DND-41 (cell line): ENCODE results near the gene ZNF780B.

Experiments
- ATAC-seq: fragments of 200-7000 bp; cut with Tn5 transposase; 3 replicates; pipeline ENCODE4 v1.9.1; 2021; ENCODE audit warnings: low read depth; ENCODE audit not compliant: insufficient read depth
- DNase-seq: peaks from one replicate; pipeline ENCODE4 v3.0.0-alpha.2; 2020
- H2AFZ ChIP-seq: 2 replicates; pipeline ENCODE4 v1.6.0; 2012; ENCODE audit warnings: low read depth, low read length
- H3K27ac ChIP-seq: 2 replicates; pipeline ENCODE4 v1.5.1; 2012; ENCODE audit warnings: low read length, inconsistent platforms
- H3K27me3 ChIP-seq: fragments of 200-600 bp; sonication (generic); 2 replicates; pipeline ENCODE4 v1.6.0; 2012; ENCODE audit warnings: low read length, mild to moderate bottlenecking, inconsistent platforms; ENCODE audit not compliant: insufficient read depth, poor library complexity
- H3K36me3 ChIP-seq: 2 replicates; pipeline ENCODE4 v1.5.1; 2012; ENCODE audit warnings: low read length, inconsistent platforms; ENCODE audit not compliant: insufficient read depth
- H3K4me1 ChIP-seq: 2 replicates; pipeline ENCODE4 v1.5.1; 2012; ENCODE audit warnings: mild to moderate bottlenecking, low read length; ENCODE audit not compliant: insufficient read depth
- H3K4me2 ChIP-seq: 2 replicates; pipeline ENCODE4 v1.6.0; 2012; ENCODE audit warnings: mild to moderate bottlenecking, moderate library complexity, low read length, inconsistent platforms; ENCODE audit not compliant: insufficient read depth
- H3K4me3 ChIP-seq, 2 experiments: fragments of 200-600 bp in 1 of 2; shearing (Covaris generic) in 1 of 2; 2 replicates each; pipeline ENCODE4 v1.5.1; 2012 to 2016; ENCODE audit warnings: inconsistent platforms in 2 of 2, low read length in 2 of 2, mild to moderate bottlenecking in 2 of 2, low read depth in 1 of 2, moderate library complexity in 1 of 2
- H3K79me2 ChIP-seq: 2 replicates; pipeline ENCODE4 v1.6.0; 2012; ENCODE audit warnings: low read length, inconsistent platforms; ENCODE audit not compliant: insufficient read depth
- H3K9ac ChIP-seq: 2 replicates; pipeline ENCODE4 v1.6.0; 2012; ENCODE audit warnings: low read depth, mild to moderate bottlenecking, inconsistent platforms, low read length, moderate library complexity
- H3K9me3 ChIP-seq: 2 replicates; pipeline ENCODE4 v1.5.1; 2012; ENCODE audit warnings: low read length, moderate library complexity, mild to moderate bottlenecking, inconsistent platforms; ENCODE audit not compliant: insufficient read depth, severe bottlenecking
- H4K20me1 ChIP-seq: 2 replicates; pipeline ENCODE4 v1.6.0; 2012; ENCODE audit warnings: low read length; ENCODE audit not compliant: insufficient read depth
- CTCF ChIP-seq: IDR thresholded peaks from 2 replicates; pipeline ENCODE4 v1.5.1; 2012; ENCODE audit warnings: borderline replicate concordance, low read length, moderate library complexity, mild to moderate bottlenecking; ENCODE audit not compliant: poor library complexity, severe bottlenecking; ENCODE audit errors: extremely low read depth
- EZH2 ChIP-seq: IDR thresholded peaks from 3 replicates; pipeline ENCODE4 v1.6.1; 2012; ENCODE audit warnings: borderline replicate concordance, low read depth, mild to moderate bottlenecking, moderate library complexity, low read length, inconsistent platforms; ENCODE audit not compliant: severe bottlenecking

Gene ZNF780B

GRCh38 chr19:40033989-40034560 lies 22.0 kb downstream of the ZNF780B start:
- no peak for ATAC-seq
- no peaks in the 10 kb centered on the region for H3K4me1 ChIP-seq

GRCh38 chr19:40026597-40026970 lies 29.4 kb downstream of the ZNF780B start:
- Histone ChIP-seq H4K20me1 (no peaks in the 10 kb centered on the region), H3K79me2 (no peaks in the 10 kb centered on the region), H3K4me3 (no peak overlapping the region), H3K27me3 (no peaks in the 10 kb centered on the region), H3K9me3 (peaks cover 61% of the 10 kb centered on the region), H3K27ac (no peak overlapping the region), H2AFZ (no peak overlapping the region), H3K9ac (no peak overlapping the region), H3K4me2 (no peak overlapping the region), H3K4me1 (no peaks in the 10 kb centered on the region), H3K36me3 (0 out of 2 replicates have a peak, but pooled peaks cover 3% of the 10 kb centered on the region)
- TF ChIP-seq CTCF, result no peak
- TF ChIP-seq EZH2, result no peak
- ATAC-seq, result no peak
- DNase-seq, result no peak

More at GRCh38 chr19:40033989-40034560, 22.0 kb downstream of the ZNF780B start:
- Histone ChIP-seq H3K27ac (no peak overlapping the region), H3K36me3 (peaks cover 17% of the 10 kb centered on the region), H3K4me3 (no peak overlapping the region), H3K79me2 (no peaks in the 10 kb centered on the region), H3K9ac (no peak overlapping the region), H4K20me1 (no peaks in the 10 kb centered on the region), H3K4me2 (no peak overlapping the region), H3K27me3 (no peaks in the 10 kb centered on the region), H3K9me3 (peaks cover 56% of the 10 kb centered on the region), H2AFZ (no peak overlapping the region)
- no peak for DNase-seq
- TF ChIP-seq CTCF, result no peak
- no peak for TF ChIP-seq EZH2

- no peaks in the 10 kb centered on the region for H3K79me2 ChIP-seq
- DNase-seq (no peak), ATAC-seq (no peak)
- no peaks in the 10 kb centered on the region for H4K20me1 ChIP-seq
- no peak overlapping the region for H2AFZ ChIP-seq
- H3K4me1 ChIP-seq, result no peaks in the 10 kb centered on the region
- H3K36me3 ChIP-seq, result 0 out of 2 replicates have a peak, but pooled peaks cover 3% of the 10 kb centered on the region
- no peak overlapping the region for H3K9ac ChIP-seq
- peaks cover 61% of the 10 kb centered on the region for H3K9me3 ChIP-seq
- TF ChIP-seq EZH2 (no peak), CTCF (no peak)
- H3K27me3 ChIP-seq, result no peaks in the 10 kb centered on the region
- H3K4me2 ChIP-seq, result no peak overlapping the region
- no peak overlapping the region for H3K4me3 ChIP-seq
- H3K27ac ChIP-seq, result no peak overlapping the region
Observed at GRCh38 chr19:40025938-40026596, 30.0 kb downstream of the ZNF780B start.
